ENCODE results near the gene B3GAT1.
"Not testable (repeated sequence)": the region's sequence is repeated elsewhere in the genome, so short reads cannot be mapped to it uniquely, and the experiment has no call there.

B3GAT1 gene

GRCh38 chr11:134412203-134413042 lies at the start of gene B3GAT1:
TSS of gene B3GAT1 (minus strand) at chr11:134412242. CDS start at chr11:134387659, 24,583 bp downstream.
- DNase-seq (ENCODE audit: low read depth, low spot score) = no peak

DNA sequence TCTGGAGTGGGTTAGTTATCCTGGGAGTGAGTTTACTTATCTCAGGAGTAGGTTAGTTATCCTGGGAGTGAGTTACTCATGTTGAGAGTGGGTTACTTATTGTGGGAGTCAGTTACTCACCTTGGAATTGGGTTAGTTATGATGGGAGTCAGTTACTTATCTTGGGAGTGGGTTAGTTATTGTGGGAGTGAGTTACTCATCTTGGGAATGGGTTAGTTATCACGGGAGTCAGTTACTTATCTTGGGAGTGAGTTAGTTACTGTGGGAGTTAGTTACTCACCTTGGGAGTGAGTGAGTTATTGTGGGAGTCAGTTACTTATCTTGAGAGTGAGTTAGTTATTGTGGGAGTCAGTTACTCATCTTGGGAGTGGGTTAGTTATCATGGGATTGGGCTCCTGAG lies 49.6 kb upstream of the B3GAT1 start:
- no peak for DNase-seq (ENCODE audit: low read depth, low spot score)

- no peak for DNase-seq (ENCODE audit: low read depth, low spot score)
These were observed 48.8 kb upstream of the B3GAT1 start for GRCh38 chr11:134460881-134461280.

GRCh38 chr11:134460062-134460561 lies 48.1 kb upstream of the B3GAT1 start:
- DNase-seq (ENCODE audit: low read depth, low spot score) = no peak

DNA sequence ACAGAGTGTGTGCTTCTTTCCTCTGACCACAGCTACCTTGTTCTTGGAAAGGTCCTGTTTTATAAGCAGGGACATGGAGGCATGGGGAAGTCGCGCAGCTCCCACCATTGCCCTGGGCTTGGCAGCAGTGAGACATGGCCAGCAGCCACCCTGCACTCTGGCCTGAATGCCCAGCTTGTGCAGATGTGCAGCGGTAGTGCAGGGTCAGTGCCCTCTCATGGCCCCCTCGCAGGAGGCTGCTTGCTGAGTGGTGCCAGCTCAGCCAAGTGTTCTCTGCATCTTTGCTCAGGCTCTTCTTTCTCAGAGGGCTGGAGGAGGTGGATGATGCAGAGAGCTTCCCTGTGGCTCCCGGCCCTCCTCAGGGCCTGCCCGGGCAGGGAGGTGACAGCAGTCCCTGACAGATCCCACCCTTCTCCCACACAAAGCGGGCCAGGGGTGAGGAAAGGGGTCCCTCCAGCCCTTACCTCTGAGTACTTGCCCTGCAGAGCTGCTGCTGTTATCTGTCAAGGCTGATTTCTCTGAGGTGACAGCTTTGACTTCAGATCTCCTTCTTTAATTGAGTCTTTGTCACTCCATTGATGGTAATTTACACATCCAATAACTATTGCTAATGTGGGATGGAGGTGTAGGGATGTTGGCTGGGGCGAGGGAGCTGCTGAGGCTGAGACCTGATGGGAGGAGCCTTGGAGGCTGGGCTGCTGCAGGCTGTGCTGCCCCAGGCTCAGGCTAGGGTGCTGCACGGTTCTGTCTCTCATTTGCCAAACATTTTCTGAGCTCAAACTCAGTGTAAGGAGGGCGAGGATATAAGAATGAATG lies 47.4 kb upstream of the B3GAT1 start:
- no peak for DNase-seq (ENCODE audit: low read depth, low spot score)

DNA sequence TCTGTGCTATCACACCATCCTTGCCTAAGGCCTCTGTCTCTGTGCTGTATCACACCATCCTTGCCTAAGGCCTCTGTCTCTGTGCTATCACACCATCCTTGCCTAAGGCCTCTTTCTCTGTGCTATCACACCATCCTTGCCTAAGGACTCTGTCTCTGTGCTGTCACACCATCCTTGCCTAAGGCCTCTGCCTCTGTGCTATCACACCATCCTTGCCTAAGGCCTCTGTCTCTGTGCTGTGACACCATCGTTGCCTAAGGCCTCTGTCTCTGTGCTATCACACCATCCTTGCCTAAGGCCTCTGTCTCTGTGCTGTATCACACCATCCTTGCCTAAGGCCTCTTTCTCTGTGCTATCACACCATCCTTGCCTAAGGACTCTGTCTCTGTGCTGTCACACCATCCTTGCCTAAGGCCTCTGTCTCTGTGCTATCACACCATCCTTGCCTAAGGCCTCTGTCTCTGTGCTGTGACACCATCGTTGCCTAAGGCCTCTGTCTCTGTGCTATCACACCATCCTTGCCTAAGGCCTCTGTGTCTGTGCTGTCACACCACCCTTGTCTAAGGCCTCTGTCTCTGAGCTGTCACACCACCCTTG lies 45.5 kb upstream of the B3GAT1 start:
- not testable (repeated sequence) for DNase-seq (ENCODE audit: low read depth, low spot score)

DNA sequence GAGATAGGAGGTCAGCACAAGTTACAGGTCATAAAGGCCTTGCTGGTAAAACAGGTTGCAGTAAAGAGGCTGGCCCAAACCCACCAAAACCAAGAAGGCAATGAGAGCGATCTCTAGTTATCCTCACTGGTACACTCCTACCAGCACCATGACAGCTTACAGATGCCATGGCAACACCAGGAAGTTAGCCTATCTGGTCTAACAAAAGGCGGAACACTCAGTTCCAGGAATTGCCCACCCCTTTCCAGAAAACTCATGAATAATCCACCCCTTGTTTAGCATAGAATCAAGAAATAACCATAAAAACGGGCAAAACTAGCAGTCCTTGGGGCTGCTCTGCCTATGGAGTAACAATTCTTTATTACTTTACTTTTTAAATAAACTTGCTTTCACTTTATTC lies 43.5 kb upstream of the B3GAT1 start:
- no peak for DNase-seq (ENCODE audit: low read depth, low spot score)

GRCh38 chr11:134454146-134454690 lies 42.2 kb upstream of the B3GAT1 start:
- DNase-seq (ENCODE audit: low read depth, low spot score) = no peak

- no peak for DNase-seq (ENCODE audit: low read depth, low spot score)
These were observed 41.4 kb upstream of the B3GAT1 start for GRCh38 chr11:134453441-134453840.

- no peak for DNase-seq (ENCODE audit: low read depth, low spot score)
These were observed 40.8 kb upstream of the B3GAT1 start for GRCh38 chr11:134452838-134453155.

GRCh38 chr11:134452026-134452837 lies 40.2 kb upstream of the B3GAT1 start:
- no peak for DNase-seq (ENCODE audit: low read depth, low spot score)

- no peak for DNase-seq (ENCODE audit: low read depth, low spot score)
These were observed 38.1 kb upstream of the B3GAT1 start for GRCh38 chr11:134450186-134450585.

DNA sequence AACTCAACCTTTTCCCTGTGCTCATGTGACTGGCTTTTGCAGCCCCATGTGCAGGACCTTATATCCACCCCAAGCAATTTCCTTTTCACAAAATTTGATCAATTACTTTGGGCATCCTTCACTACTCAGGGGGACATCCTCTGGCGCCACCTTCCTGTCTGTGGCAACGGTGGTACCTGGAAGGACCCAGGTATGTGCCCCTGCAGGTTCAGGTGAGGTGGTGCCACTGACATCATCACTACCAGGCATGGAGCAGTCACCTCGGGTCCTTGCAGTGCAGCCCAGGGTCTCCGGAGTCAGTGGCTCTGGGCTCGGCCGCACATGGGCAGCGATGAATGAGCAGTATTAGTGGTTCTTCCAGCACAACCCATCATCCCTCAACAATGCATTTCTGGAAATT lies 37.7 kb upstream of the B3GAT1 start:
- DNase-seq (ENCODE audit: low read depth, low spot score) = no peak

GRCh38 chr11:134449051-134449450 lies 37.0 kb upstream of the B3GAT1 start:
- no peak for DNase-seq (ENCODE audit: low read depth, low spot score)

- DNase-seq (ENCODE audit: low read depth, low spot score) = no peak
These were observed 35.7 kb upstream of the B3GAT1 start for GRCh38 chr11:134447696-134448095.

DNA sequence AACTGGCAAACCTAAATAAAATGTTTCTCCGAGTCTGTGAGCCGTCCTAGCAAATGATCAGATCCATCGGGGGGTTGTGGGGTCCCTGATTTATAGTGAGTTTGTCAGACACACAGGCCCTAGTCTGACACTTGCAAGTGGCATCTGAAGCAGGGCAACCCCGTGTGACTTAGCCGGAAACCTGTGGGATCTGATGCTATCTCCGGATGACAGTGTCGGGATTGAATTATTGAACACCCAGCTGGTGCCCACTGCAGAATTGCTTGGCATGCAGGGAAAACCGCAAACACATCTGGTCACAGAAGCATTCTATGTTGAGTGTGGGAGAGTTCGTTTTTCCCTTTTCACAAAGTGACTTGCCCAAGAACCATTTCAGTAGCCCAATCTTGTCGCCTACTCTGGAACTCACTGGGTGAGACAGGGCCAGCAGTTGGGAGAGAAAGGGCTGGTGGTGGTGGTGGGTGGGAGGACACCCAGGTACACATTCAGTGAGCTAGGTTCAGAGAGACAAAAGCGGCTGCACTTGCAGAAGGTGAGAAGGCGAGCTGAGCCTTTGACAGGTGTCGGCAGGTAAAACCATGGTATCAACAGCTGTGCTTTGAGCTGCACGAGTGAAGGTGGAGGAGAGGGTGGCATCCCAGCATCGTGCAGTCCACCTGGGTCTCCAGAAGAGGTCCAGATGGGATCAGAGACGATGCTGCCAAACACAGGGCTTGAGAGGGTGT lies 33.7 kb upstream of the B3GAT1 start:
- DNase-seq (ENCODE audit: low read depth, low spot score) = no peak

GRCh38 chr11:134444160-134445108 lies 32.4 kb upstream of the B3GAT1 start:
- not testable (repeated sequence) for DNase-seq (ENCODE audit: low read depth, low spot score)

- no peak for DNase-seq (ENCODE audit: low read depth, low spot score)
These were observed 31.2 kb upstream of the B3GAT1 start for GRCh38 chr11:134443246-134443645.

- no peak for DNase-seq (ENCODE audit: low read depth, low spot score)
These were observed 30.2 kb upstream of the B3GAT1 start for GRCh38 chr11:134442246-134442645.

Measured in brain pericyte (primary cell).